HG03378 (cell line): ENCODE data around the gene SF1.

Source experiments
- ATAC-seq: cut with Tn5 transposase; IDR thresholded peaks from one replicate; pipeline ENCODE4 v1.9.1; 2021; ENCODE audit warnings: mild to moderate bottlenecking, moderate library complexity; ENCODE audit not compliant: unreplicated experiment

The SF1 gene

DNA sequence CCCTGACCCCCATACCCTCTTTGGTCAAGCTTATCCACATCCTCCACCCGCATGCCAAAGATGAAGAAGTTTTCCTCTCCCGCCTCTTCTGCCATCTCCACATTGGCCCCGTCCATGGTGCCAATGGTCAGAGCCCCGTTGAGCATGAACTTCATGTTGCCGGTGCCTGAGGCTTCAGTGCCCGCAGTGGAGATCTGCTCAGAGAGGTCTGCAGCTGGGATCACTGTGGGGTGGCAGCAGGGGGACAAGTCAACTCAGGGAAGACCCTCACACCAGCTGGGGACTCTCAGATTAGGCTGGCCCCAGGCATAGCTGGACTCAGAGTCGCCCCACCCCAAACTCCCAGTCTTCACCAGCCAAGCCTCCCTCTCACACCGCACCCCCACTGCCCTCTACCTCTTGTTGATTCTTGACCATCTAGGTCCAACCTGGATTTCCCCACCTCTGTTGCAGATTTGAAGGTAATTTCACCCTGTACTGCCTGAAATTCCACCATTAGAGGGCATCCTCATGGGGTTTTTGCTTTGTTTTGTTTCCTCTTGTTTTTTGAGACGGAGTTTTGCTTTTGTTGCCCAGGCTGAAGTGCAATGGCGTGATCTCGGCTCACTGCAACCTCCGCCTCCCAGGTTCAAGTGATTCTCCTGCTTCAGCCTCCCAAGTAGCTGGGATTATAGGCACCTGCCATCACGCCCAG, 27.8 kb downstream of the SF1 start:
- no peak for ATAC-seq

GRCh38 chr11:64747961-64748665, 30.2 kb downstream of the SF1 start:
- ATAC-seq = no peak

DNA sequence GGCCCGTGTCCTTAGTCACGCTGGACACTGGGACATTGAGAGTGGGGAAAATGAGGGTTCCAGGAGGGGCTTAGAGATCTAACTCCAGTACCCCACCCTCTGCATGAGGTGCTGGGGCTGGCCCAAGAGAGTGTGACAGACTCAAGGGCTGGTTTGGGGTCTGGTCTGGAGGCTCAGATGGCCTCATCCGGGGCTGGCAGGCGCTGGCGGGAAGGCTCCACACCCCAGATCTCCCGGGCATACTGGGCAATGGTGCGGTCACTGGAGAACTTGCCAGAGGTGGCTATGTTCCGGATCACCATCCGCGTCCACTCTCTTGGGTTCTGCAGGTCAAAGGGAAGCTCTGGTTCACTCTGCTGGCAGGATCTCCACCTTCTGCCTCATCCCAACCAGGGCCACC, 31.9 kb downstream of the SF1 start:
- ATAC-seq = no peak

DNA sequence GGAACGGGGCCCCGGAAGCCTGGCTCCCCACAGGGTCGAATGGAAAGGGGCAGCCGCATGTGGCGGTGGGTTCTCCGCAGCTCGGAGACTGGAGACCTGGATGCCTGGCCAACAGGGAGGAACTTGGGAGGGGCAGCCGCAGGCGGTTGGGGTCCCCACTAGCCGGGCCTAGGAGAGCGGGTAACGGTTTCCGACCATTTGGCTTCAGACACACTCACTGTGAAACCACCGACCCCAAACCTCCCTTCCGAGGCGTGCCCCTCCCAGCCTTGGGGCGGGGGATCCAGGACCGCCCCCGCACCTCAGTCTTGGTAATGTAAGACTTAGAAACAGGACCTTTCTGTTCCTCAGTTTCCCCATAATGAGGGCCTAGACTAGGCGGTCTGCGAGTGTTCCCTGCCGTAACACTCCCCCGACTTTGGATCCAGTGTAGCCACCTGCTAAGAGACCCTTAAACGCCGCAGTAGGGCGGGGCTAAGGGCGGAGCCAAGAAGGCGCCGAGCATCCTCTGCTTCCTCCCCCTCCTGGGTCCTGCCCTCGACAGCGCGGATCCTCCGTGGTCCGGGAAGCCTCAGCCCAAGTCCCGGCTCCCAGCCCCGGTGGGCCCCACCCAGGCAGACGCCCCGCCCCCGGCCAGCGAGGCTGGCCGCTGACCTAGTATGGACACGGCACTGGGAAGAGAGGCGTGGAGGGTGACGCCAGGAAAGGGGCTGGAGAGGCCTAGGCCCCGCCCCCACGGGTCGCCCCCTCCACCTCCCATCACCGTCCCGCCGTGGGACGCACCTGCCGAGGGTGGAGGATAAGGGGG, 32.6 kb downstream of the SF1 start:
- ATAC-seq = no peak

DNA sequence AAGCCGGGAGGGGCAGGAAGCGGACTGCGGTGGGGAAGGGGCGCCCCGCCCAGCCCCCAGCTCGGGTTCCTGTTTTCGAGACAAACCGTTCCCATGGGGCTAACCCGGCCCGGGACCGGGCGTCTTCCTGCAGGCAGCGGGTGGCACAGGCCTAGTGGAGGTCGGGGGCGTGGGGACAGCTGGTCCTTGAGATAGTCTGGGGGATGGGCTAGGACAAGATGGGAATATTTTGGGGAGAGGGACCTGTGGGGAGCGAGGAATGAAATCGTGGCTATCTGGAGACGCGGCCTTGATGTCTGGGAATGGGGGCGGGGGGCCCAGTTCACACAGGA, 33.2 kb downstream of the SF1 start:
- no peak for ATAC-seq

- ATAC-seq = no peak
These were observed 33.7 kb downstream of the SF1 start for GRCh38 chr11:64744544-64745188.

- no peak for ATAC-seq
These were observed 34.5 kb downstream of the SF1 start, which contains the start of gene RASGRP2 for GRCh38 chr11:64743591-64744543. TSS of gene RASGRP2 (minus strand) at chr11:64744142. CDS start at chr11:64742866, 1,276 bp downstream.

- no peak for ATAC-seq
These were observed 35.3 kb downstream of the SF1 start for GRCh38 chr11:64742889-64743590.

GRCh38 chr11:64742087-64742888, 36.1 kb downstream of the SF1 start:
- ATAC-seq = no peak

DNA sequence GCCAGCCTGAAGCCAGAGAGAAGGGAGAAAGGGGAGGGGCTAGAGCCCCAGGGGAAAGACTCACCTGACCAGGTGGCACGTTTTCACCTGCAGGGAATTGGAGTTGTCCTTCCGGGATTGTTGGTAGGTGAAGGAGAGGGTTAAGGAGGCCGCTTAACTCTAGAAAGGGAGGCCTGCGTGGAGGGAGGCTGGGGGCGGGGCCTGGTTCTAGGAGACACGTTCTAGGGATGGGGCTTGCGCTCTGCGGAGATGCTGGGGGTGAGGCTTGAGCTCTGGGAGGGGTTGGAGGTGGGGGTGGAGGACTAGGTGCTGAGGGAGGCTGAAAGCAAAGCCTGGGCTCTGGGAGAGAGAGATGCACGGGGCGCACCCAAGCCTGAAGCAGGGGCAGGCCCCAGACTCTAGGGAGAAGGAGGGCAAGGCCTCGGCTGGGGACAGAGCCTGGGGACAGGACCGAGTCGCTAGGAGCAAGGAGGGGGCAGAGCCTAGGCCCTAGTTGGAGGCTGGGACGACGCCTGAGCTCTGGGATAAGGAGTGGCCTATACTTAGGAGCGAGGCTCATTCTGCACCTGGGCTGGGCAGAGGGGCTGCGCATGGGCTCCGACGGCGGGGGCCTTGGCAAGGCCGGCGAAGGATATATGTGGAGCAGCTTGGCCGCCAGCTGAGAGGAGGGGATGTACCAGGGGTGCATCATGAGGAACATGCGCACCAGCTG, 36.8 kb downstream of the SF1 start:
- ATAC-seq = no peak

DNA sequence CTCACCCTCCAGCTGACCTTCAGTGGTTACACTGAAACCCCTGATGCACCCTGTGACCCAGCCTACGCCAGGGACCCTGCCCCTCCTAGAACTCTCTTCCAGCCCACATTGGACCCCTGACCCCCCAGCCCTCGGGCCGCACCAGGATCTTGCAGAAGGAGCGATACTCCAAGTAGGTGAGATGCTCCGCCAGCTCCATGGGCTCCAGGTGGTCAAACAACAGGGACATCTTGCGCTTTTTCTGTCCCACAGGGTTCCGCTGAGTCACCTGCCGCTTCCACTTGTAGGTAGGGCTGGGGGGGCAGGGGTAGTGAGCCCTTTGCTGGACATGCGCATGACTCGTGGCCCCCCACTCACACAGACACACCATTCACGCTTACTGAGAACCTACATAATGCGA, 38.5 kb downstream of the SF1 start:
- no peak for ATAC-seq

DNA sequence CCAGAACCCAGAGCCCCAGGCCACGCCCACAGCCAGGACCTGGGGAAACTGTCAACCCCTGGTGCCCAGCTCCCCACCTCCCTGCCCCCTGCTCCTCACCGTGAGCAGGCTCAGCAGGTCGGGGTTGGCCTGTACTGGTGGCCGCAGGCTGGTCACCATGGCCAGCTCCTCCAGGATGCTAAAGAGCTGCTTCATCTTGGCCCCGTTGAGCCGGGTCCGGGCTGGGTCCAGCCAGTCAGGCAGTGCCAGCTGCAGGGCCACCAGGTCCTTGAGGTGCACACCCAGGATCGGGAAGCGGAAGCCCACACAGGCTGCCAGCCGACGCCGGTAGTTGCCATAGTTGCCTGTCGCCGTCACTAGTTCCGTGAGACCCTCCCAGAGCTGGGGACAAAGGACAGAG, 41.7 kb downstream of the SF1 start:
- no peak for ATAC-seq

DNA sequence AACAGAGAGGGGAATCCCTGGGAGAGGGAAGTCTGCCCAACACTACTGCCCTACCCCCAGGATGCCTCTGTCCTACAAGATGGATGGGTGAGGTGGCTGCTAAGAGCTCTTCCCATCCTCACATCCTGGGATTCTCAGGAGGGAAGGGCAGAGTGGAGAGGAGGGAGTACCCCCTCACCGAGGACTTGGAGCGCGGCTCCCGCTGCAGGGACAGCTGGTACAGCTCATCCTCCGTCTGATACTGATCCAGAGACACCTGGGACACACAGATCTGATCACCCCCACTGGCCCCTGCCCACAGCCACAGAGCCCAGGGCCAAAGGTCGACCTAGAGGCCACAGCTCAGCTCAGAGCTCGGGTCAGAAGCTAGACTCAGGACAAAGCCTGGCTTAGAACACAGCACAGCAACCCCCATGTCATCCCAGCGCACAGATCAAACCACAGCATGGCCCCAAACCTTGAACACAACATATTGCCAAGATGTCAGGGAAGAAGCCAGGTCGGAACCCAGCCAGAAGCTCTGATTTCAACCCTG, 42.5 kb downstream of the SF1 start:
- no peak for ATAC-seq

GRCh38 chr11:64734811-64735724, 43.3 kb downstream of the SF1 start:
- no peak for ATAC-seq

DNA sequence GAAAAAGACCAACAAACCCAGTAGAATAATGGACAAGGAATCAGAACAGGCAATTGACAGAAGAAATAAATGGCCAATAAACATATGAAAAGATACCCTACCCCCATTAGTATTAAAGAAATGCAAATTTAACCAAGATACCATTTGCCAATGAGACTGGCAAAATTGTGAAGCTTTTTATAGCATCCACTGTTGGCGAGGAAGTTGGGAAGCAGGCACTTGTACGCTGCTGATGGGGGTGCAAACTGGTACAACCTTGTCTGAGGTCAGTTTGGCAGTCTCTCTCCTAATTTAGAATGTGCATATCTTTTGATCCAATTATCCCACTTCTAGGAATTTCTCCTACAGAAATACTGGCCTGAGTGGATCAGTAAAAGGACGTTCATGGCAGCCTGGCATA, 46.7 kb downstream of the SF1 start:
- ATAC-seq = no peak

- ATAC-seq = no peak
These were observed 48.4 kb downstream of the SF1 start for GRCh38 chr11:64729851-64730382.
